ENCODE results near the gene BDH1. TPM values are rescaled to one million over a fixed set of nuclear protein-coding genes. Genes with fewer than 3 reads are reported as not detected.

BDH1 gene
- polyA plus RNA-seq, 1 donor from 2014 or later, result 12.9 TPM

- Histone ChIP-seq H3K4me2 (ENCODE audit: low read length) (no peak overlapping the region), H3K9me2 (ENCODE audit: insufficient read depth, low read length) (no peaks in the 10 kb centered on the region), H2AFZ (ENCODE audit: low read depth, low read length) (no peak overlapping the region), H3K27me3 (ENCODE audit: insufficient read depth, low read depth, low read length) (no peaks in the 10 kb centered on the region), H4K20me1 (ENCODE audit: insufficient read depth) (no peaks in the 10 kb centered on the region), H3K27ac (ENCODE audit: low read length) (no peak overlapping the region), H3K4me3 (ENCODE audit: low read length) (no peak overlapping the region), H3F3A (ENCODE audit: insufficient read depth, low read length, poor library complexity, severe bottlenecking) (no peaks in the 10 kb centered on the region), H3K79me2 (replicated peaks; ENCODE audit: insufficient read depth, low read length) (no peaks in the 10 kb centered on the region), H3K9me3 (ENCODE audit: low read length) (peaks cover 3% of the 10 kb centered on the region), H3K36me3 (ENCODE audit: insufficient read depth, low read length) (no peaks in the 10 kb centered on the region), H3K9ac (ENCODE audit: low read length) (no peak overlapping the region)
- no peak for TF ChIP-seq CTCF (IDR thresholded peaks at IDR 0.05; ENCODE audit: poor library complexity, severe bottlenecking)
- no peak for TF ChIP-seq EZH2 (IDR thresholded peaks at IDR 0.05; ENCODE audit: borderline replicate concordance, insufficient read depth, low read length, poor library complexity, severe bottlenecking)
- no peak for TF ChIP-seq POLR2AphosphoS5 (IDR thresholded peaks at IDR 0.05)
- no peak for TF ChIP-seq TAF1 (IDR thresholded peaks at IDR 0.05; ENCODE audit: low read depth)
- no peak for TF ChIP-seq RAD21 (conservative IDR thresholded peaks at IDR 0.05)
- no peak for TF ChIP-seq REST (IDR thresholded peaks at IDR 0.05; ENCODE audit: borderline replicate concordance)
- TF ChIP-seq SMC3 (conservative IDR thresholded peaks at IDR 0.05; ENCODE audit: poor library complexity), result no peak
- no peak for TF ChIP-seq MXI1 (conservative IDR thresholded peaks at IDR 0.05; ENCODE audit: poor library complexity, severe bottlenecking)
- no peak for TF ChIP-seq EP300 (conservative IDR thresholded peaks at IDR 0.05; ENCODE audit: poor library complexity, severe bottlenecking)
Observed at GRCh38 chr3:197583371-197583770, 27.6 kb upstream of the BDH1 start.

- Histone ChIP-seq H4K20me1 (ENCODE audit: insufficient read depth) (no peaks in the 10 kb centered on the region), H3K9me2 (ENCODE audit: insufficient read depth, low read length) (no peaks in the 10 kb centered on the region), H3K27ac (ENCODE audit: low read length) (no peak overlapping the region), H3K36me3 (ENCODE audit: insufficient read depth, low read length) (no peaks in the 10 kb centered on the region), H3K4me2 (ENCODE audit: low read length) (no peak overlapping the region), H3K9me3 (ENCODE audit: low read length) (peaks cover 3% of the 10 kb centered on the region), H3K4me3 (ENCODE audit: low read length) (no peak overlapping the region), H3K79me2 (replicated peaks; ENCODE audit: insufficient read depth, low read length) (no peaks in the 10 kb centered on the region), H3F3A (ENCODE audit: insufficient read depth, low read length, poor library complexity, severe bottlenecking) (no peaks in the 10 kb centered on the region), H3K27me3 (ENCODE audit: insufficient read depth, low read depth, low read length) (no peaks in the 10 kb centered on the region), H3K9ac (ENCODE audit: low read length) (no peak overlapping the region), H2AFZ (ENCODE audit: low read depth, low read length) (no peak overlapping the region)
- TF ChIP-seq REST (IDR thresholded peaks at IDR 0.05; ENCODE audit: borderline replicate concordance) (no peak), SMC3 (conservative IDR thresholded peaks at IDR 0.05; ENCODE audit: poor library complexity) (no peak), RAD21 (conservative IDR thresholded peaks at IDR 0.05) (no peak), CTCF (IDR thresholded peaks at IDR 0.05; ENCODE audit: poor library complexity, severe bottlenecking) (no peak), MXI1 (conservative IDR thresholded peaks at IDR 0.05; ENCODE audit: poor library complexity, severe bottlenecking) (no peak)
Observed at GRCh38 chr3:197580253-197580691, 24.5 kb upstream of the BDH1 start.
